ENCODE measurements around the gene ELK1. TPM values are rescaled to one million over a fixed set of nuclear protein-coding genes. Genes with fewer than 3 reads are reported as not detected.

ELK1 gene
- total and polyA plus RNA-seq, 2 of the 8 experiments (the other 6 are each of a cell fraction or from before 2014, with no cell fraction given), result 31.9 to 42.2 TPM

DNA sequence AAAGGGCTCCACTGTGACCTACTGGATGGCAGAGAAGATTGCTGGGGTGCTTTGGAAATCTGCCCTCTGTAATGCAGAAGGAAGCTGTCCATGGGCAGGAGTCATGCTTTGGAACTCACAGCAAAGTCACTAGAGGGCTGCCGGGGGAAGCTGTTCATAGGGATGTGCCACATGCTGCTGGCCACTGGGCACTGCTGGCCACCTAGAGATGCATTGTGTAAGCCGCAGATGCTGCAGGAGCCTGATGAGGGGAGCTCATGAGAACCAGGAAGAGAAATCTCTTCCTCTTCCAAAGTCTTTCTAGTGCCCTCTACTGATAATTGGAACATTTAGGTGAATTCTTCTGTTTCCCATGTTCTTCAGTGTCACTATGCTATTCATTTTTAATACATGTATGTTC lies 39.8 kb upstream of the ELK1 start:
- no peaks in the 10 kb centered on the region; a peak in 2 of 7 replicates for H3K4me1 ChIP-seq (replicated peaks in 1 of 4; ENCODE audit: control insufficient read depth in 3 of 4, insufficient read depth in 4 of 4, low read length in 3 of 4)
- H4K5ac ChIP-seq (ENCODE audit: insufficient read length, low read depth, low read length), result no peak overlapping the region
- H2BK12ac ChIP-seq (ENCODE audit: low read depth, low read length), result no peak overlapping the region
- no peak overlapping the region for H3K9ac ChIP-seq (replicated peaks in 1 of 4; ENCODE audit: extremely low read depth in 1 of 4, low read depth in 3 of 4, low read length in 3 of 4)
- TF ChIP-seq HDAC6 (IDR thresholded peaks at IDR 0.05; ENCODE audit: low read depth, low read length) (no peak), SP1 (IDR thresholded peaks at IDR 0.05; ENCODE audit: low read depth, low read length) (no peak), SP2 (IDR thresholded peaks at IDR 0.05; ENCODE audit: low read length) (no peak), EGR1 (IDR thresholded peaks at IDR 0.05; ENCODE audit: borderline replicate concordance, low read depth, low read length) (no peak), TAF1 (IDR thresholded peaks at IDR 0.05; ENCODE audit: low read depth, low read length) (no peak), SUZ12 (IDR thresholded peaks at IDR 0.05; ENCODE audit: low read length) (no peak), CREB1 (IDR thresholded peaks at IDR 0.05) (no peak)
- TF ChIP-seq, protein P1, sequence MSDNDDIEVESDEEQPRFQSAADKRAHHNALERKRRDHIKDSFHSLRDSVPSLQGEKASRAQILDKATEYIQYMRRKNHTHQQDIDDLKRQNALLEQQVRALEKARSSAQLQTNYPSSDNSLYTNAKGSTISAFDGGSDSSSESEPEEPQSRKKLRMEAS (IDR thresholded peaks at IDR 0.05), result no peak
- H3K27ac ChIP-seq (ENCODE audit: low read depth, low read length), result no peak overlapping the region
- H3K4ac ChIP-seq (replicated peaks; ENCODE audit: insufficient read length, low read depth, low read length), result no peak overlapping the region
- ChIA-PET POLR2A (ENCODE audit: partially characterized antibody) (no interaction called here), CTCF (ENCODE audit: partially characterized antibody) (interaction anchor here (0.6 kb wide), 1 partner anchor 151 kb away, joined by 3 read pairs; no protein-coding TSS in a partner anchor)
- no peak overlapping the region for H2BK120ac ChIP-seq (replicated peaks; ENCODE audit: low read depth, low read length)
- H3K23ac ChIP-seq (ENCODE audit: insufficient read length), result no peak overlapping the region
- no peak overlapping the region for H3K4me3 ChIP-seq (ENCODE audit: extremely low read depth in 1 of 4, insufficient read depth in 2 of 4, low read depth in 3 of 4, low read length in 4 of 4)
- no peaks in the 10 kb centered on the region for H3K23me2 ChIP-seq (ENCODE audit: low read depth, low read length)
- H2AFZ ChIP-seq (ENCODE audit: low read length), result no peak overlapping the region
- no peak overlapping the region for H3K14ac ChIP-seq (ENCODE audit: insufficient read length)
- H2BK20ac ChIP-seq (ENCODE audit: low read length), result no peak overlapping the region
- H3K79me2 ChIP-seq (ENCODE audit: control insufficient read depth in 1 of 2, insufficient read depth in 2 of 2, low read length in 2 of 2), result no peaks in the 10 kb centered on the region
- no peak overlapping the region for H3K56ac ChIP-seq (replicated peaks; ENCODE audit: insufficient read length, low read depth, low read length)
- H3K4me2 ChIP-seq (ENCODE audit: insufficient read depth in 1 of 2, low read depth in 2 of 2, low read length in 2 of 2), result no peak overlapping the region
- FAIRE-seq, result no peak
- H3K36me3 ChIP-seq (ENCODE audit: control insufficient read depth in 2 of 4, insufficient read depth in 4 of 4, low read length in 3 of 4), result no peaks in the 10 kb centered on the region
- H3K27me3 ChIP-seq (replicated peaks in 1 of 4; ENCODE audit: control insufficient read depth in 3 of 4, extremely low read depth in 1 of 4, insufficient read depth in 3 of 4, low read length in 3 of 4), result no peaks in the 10 kb centered on the region
- DNase-seq (ENCODE audit: low read depth in 1 of 2, low spot score in 2 of 2), result no peak
- H4K91ac ChIP-seq (replicated peaks; ENCODE audit: insufficient read length, low read length), result no peak overlapping the region
- H3K79me1 ChIP-seq (ENCODE audit: low read depth, low read length), result no peaks in the 10 kb centered on the region
- H2AK5ac ChIP-seq (ENCODE audit: low read depth, low read length), result no peak overlapping the region
- no peaks in the 10 kb centered on the region for H4K20me1 ChIP-seq (replicated peaks in 1 of 2; ENCODE audit: control insufficient read depth in 1 of 2, insufficient read depth in 2 of 2, low read length in 2 of 2)
- no peak overlapping the region for H2BK15ac ChIP-seq (ENCODE audit: low read length)
- H2BK5ac ChIP-seq (ENCODE audit: low read depth, low read length), result no peak overlapping the region
- 47% methylated on average over 2 of the region's 2 CpGs; no CpG with 5 or more reads in 1 of the 2 experiments for WGBS, 2 experiments (ENCODE audit: extremely low coverage in 1 of 2, insufficient coverage in 1 of 2, insufficient read length in 1 of 2, insufficient replicate concordance in 2 of 2, low coverage in 1 of 2, low lambda C conversion rate in 2 of 2, missing lambda C conversion rate in 1 of 2)
- H4K8ac ChIP-seq (ENCODE audit: extremely low read depth, insufficient read depth, low read length), result no peak overlapping the region
- no peak overlapping the region for H3K18ac ChIP-seq (ENCODE audit: extremely low read depth, low read length)
- H3K9me3 ChIP-seq (ENCODE audit: insufficient read depth in 2 of 2, low read depth in 1 of 2, low read length in 1 of 2), result no peaks in the 10 kb centered on the region

All from H1 (cell line).